Caki2 (cell line): Measurements from ENCODE around the gene RPS4Y1. TPM values are rescaled to one million over a fixed set of nuclear protein-coding genes. Genes with fewer than 3 reads are reported as not detected.
A peak's percentile ranks its signal among the peaks of the same experiment; 100 is the strongest.
"Not testable (repeated sequence)": the region's sequence is repeated elsewhere in the genome, so short reads cannot be mapped to it uniquely, and the experiment has no call there.

Source experiments
- DNase-seq: peaks from one replicate; pipeline ENCODE4 v3.0.0-alpha.2; 2015; ENCODE audit warnings: low read depth
- in situ Hi-C: cut with HindIII; loops from 2 replicates; pipeline ENCODE4 v1.10.0; 2016; ENCODE audit warnings: low sequenced_read_pairs, low pct_unique_long_range_greater_than_20kb, mixed read lengths
- total RNA-seq: library from RNA; depleted of rRNA; stranded (reverse); fragments of >200 nt; shearing (Covaris generic); gene quantifications from 2 replicates; pipeline ENCODE4 v1.2.3, GENCODE V29; 2014; ENCODE audit warnings: low replicate concordance; rRNA removed

Gene RPS4Y1
- total RNA-seq, 1 experiment from 2014 or later, result 114 TPM

DNA sequence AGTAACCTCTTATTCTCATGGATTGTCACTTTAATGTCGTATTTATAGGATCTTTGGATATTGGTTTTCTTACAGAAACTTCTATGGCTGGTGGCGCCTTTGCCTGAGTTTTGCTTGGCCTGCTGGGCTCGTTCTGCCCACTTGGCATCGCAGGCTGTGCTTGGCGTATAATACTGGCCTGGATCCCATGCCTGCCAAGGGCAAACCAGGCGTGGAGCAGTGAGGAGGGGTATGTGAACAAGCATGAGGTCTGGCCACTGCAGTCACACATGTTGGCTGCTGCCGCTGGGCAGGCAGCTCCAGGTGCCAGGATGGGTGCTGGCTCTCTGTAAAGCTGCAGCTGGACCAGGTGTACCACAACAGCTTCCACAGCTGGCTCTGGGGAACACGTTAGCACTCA is 26.1 kb downstream of the RPS4Y1 start:
- no peak for DNase-seq
- in situ Hi-C loops, result no loop called here

DNA sequence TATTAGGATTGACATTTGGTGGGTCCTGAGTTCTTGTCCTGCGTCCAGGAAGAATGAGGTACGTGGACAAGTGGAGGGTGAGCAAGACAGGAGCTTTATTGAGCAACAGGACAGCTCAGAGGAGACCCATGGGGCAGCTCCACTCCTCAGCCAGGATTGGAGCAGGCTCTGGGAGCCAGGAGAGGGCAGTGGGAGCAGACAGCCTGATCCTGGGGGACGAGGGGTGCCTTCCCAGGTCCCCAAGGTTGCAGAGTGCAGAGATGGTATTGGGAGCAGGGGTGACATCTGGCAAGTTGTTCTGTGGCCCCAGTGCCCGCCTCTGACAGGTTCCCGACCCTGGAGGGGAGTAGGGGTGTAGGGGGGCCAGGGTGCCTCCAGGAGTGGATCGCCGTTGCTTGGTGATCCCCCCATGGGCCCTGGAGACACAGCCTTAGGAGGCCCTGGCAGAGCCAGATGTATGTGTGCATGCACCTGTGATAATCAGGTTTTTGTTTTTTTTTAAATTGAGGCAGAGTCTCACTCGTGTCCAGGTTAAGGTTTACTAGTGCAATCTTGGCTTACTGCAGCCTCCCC is 26.7 kb downstream of the RPS4Y1 start:
- no peak for DNase-seq
- in situ Hi-C loops, result no loop called here

GRCh38 chrY:2872234-2872633 is 30.8 kb downstream of the RPS4Y1 start:
- in situ Hi-C loops, DNase-seq: not testable (repeated sequence)

DNA sequence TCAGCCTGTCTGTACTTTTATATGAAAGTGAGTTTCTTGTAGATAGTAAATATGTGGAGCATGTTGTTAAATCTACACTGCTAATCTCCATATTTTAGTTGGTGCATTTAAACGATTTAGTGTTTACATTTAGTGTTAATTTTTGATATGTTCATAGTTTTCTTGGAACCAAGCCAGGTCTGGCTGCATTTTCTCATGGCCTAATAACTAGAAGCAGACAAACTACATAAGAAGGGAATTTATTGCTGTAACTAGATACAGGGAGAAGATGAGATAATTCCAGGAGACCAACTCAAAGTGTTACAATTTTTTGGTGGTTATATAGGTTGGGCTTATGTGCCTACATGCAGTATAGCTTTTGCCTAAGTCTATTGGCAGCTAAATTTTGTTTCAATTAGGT is 32.8 kb downstream of the RPS4Y1 start:
- no peak for DNase-seq
- in situ Hi-C loops, result no loop called here

DNA sequence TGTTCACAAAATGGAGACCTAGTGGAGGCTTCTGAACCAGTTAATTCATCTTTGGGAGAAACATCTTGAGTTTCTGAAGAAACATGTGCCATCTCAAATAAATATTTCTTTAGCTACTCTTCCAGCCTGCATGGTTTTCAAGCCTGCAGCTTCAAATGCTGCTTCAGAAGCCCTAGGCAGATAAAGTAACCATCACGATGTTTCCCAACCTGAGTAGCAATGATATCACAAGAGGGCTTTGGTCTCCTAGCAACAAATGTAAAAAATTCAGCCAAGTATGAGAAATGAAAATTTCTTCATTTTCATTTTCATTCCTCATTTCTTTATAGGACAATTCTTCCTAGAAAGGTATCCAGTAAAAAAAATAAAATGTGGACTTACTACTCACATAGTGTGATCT is 42.2 kb downstream of the RPS4Y1 start:
- DNase-seq, result no peak
- in situ Hi-C loops, result no loop called here

- in situ Hi-C loops, result no loop called here
- DNase-seq, result no peak
Observed at GRCh38 chrY:2885880-2886279, 44.5 kb downstream of the RPS4Y1 start.

DNA sequence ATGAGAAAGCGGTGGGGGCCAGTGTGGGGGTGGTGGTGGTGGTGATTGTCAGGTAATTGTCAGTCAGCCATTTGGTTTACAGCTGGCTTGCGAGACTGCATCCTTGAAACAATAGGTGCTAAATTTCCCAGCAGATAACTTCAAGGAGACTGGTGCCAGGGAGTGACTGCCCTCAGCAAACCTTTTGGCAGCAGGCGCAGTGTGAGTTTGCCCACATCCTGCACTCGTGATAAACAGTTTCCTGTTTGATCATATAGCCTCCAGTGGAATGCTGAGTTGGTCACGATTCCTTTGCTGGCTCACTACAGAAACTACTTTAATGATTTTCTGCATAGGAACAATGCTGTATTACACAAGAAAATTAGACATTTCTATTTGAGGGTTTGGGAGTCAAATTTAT is 46.0 kb downstream of the RPS4Y1 start:
- no peak for DNase-seq
- in situ Hi-C loops, result no loop called here

- peak; percentile 7 for DNase-seq
- in situ Hi-C loops, result no loop called here
Observed at GRCh38 chrY:2887955-2888354, 46.6 kb downstream of the RPS4Y1 start.

DNA sequence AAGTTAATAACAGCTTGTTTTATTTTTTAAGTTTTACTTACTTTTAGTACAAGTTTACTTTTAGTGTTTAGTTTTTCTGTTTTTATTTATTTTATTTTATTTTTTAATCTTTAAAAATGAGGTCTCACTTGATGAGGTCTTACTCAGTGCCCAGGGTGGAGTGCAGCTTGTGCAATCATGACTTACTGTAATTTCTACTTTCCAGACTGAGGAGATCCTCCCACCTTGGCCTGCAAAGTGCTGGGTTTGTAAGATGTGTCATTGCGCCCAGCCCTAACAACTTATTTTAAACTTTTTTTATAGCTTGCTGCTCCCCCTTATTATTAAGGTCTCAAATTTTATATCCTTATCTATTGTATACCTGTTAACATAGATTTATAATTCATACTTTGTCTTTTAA is 52.1 kb downstream of the RPS4Y1 start:
- in situ Hi-C loops, result no loop called here
- DNase-seq, result no peak

- DNase-seq, result no peak
- in situ Hi-C loops, result no loop called here
Observed at GRCh38 chrY:2896050-2896449, 54.6 kb downstream of the RPS4Y1 start.

GRCh38 chrY:2907356-2907755 is 66.0 kb downstream of the RPS4Y1 start:
- in situ Hi-C loops, result no loop called here
- no peak for DNase-seq

GRCh38 chrY:2913066-2913815 is 71.8 kb downstream of the RPS4Y1 start:
- in situ Hi-C loops, result no loop called here
- peak; percentile 11 for DNase-seq

Other genes with a start within 250 kb of the RPS4Y1 start
- gene SRY, start 53.9 kb upstream of the RPS4Y1 start, total RNA-seq, result not detected in 2 replicates
- gene ZFY, start 93.8 kb downstream of the RPS4Y1 start, total RNA-seq, result 3.2 and 6.5 TPM in 2 replicates